Measurements from ENCODE around the gene CHD5.

GRCh38 chr1:6222636-6223035 is 42.5 kb upstream of the CHD5 start:
- TF ChIP-seq, protein P1, sequence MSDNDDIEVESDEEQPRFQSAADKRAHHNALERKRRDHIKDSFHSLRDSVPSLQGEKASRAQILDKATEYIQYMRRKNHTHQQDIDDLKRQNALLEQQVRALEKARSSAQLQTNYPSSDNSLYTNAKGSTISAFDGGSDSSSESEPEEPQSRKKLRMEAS (IDR thresholded peaks at IDR 0.05), result no peak
- TF ChIP-seq POLR2A (IDR thresholded peaks at IDR 0.05; ENCODE audit: low read length) (no peak), MYC (IDR thresholded peaks at IDR 0.05; ENCODE audit: borderline replicate concordance, low read length) (no peak), CTCF (IDR thresholded peaks at IDR 0.05) (no peak), HOXB13 (CRISPR knock-in tag; IDR thresholded peaks at IDR 0.05; ENCODE audit: low read depth) (no peak), E2F6 (IDR thresholded peaks at IDR 0.05; ENCODE audit: borderline replicate concordance, low read depth) (no peak), RCOR1 (IDR thresholded peaks at IDR 0.05; ENCODE audit: low read depth, low read length) (no peak), RAD21 (conservative IDR thresholded peaks at IDR 0.05 in 1 of 2, IDR thresholded peaks at IDR 0.05 in 1 of 2) (no peak), ZFP36 (IDR thresholded peaks at IDR 0.05; ENCODE audit: borderline replicate concordance, partially characterized antibody) (no peak)
